GM12874 (cell line): ENCODE data around the gene UBE3D.

ENCODE experiments used
- CTCF ChIP-seq: IDR thresholded peaks from 2 replicates; pipeline ENCODE4 v1.5.1; 2011; ENCODE audit warnings: low read depth, mild to moderate bottlenecking, control low read depth, low read length, moderate library complexity; ENCODE audit not compliant: insufficient read depth

Gene UBE3D

GRCh38 chr6:83053678-83054077 lies 12.0 kb downstream of the UBE3D start:
- no peak for TF ChIP-seq CTCF

GRCh38 chr6:83051377-83052172 lies 14.1 kb downstream of the UBE3D start:
- no peak for TF ChIP-seq CTCF

GRCh38 chr6:83047065-83047754 lies 18.4 kb downstream of the UBE3D start:
- no peak for TF ChIP-seq CTCF

- no peak for TF ChIP-seq CTCF
Observed at GRCh38 chr6:83044091-83044768, 21.4 kb downstream of the UBE3D start.

GRCh38 chr6:83042467-83043053 lies 23.1 kb downstream of the UBE3D start:
- TF ChIP-seq CTCF, result no peak

GRCh38 chr6:83038246-83038645 lies 27.4 kb downstream of the UBE3D start:
- TF ChIP-seq CTCF, result no peak

GRCh38 chr6:83031689-83032088 lies 34.0 kb downstream of the UBE3D start:
- TF ChIP-seq CTCF, result no peak
